ENCODE measurements around the gene IFT172.

IFT172 gene

DNA sequence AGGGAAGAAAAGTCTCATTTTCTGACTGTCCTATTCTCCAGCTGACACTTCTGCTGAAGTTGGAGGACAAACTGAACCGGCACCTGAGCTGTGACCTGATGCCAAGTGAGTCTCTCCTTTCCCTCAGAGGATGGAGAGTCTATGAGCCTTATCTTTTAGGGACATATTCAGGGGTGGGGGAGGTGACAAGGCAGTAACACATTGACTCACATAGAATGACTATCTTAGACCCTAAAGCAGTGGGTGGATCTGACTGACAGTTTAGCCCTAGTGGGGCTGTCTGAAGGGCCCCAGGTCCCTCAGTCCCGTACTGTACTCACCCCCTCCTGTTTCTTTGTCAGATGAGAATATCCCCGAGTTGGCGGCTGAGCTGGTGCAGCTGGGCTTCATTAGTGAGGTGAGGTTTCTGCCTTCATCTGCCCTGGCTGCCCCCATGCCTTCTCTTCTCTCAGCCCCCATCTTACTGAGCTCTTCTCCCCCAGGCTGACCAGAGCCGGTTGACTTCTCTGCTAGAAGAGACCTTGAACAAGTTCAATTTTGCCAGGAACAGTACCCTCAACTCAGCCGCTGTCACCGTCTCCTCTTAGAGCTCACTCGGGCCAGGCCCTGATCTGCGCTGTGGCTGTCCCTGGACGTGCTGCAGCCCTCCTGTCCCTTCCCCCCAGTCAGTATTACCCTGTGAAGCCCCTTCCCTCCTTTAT, 48.2 kb downstream of the IFT172 start:
- Histone ChIP-seq H2BK15ac (ENCODE audit: low read length) (no peak overlapping the region), H3K9me3 (replicated peaks in 1 of 2; ENCODE audit: control insufficient read depth in 2 of 2, insufficient read depth in 1 of 2, low read depth in 1 of 2, low read length in 2 of 2) (peaks cover 0 to 2% of the 10 kb centered on the region in 2 donors), H3K14ac (ENCODE audit: low read length) (no peak overlapping the region), H3K18ac (ENCODE audit: low read length) (no peak overlapping the region), H3K23ac (ENCODE audit: low read depth, low read length, poor library complexity) (peak overlapping the region; percentile 89), H2AK5ac (ENCODE audit: low read depth, low read length) (no peak overlapping the region), H3K27ac (replicated peaks; ENCODE audit: low read length) (no peak overlapping the region), H2BK120ac (ENCODE audit: low read depth, low read length) (no peak overlapping the region), H4K8ac (ENCODE audit: low read depth, low read length) (no peak overlapping the region), H2AFZ (ENCODE audit: low read length) (no peak overlapping the region), H3K79me1 (ENCODE audit: low read depth, low read length) (peaks cover 2% of the 10 kb centered on the region), H4K91ac (ENCODE audit: low read depth, low read length, poor library complexity) (no peak overlapping the region), H3K4ac (ENCODE audit: low read length) (no peak overlapping the region), H3K4me1 (ENCODE audit: control insufficient read depth in 2 of 2, insufficient read depth in 1 of 2, low read depth in 1 of 2, low read length in 2 of 2) (peaks cover 0 to 7% of the 10 kb centered on the region in 2 donors), H3K4me3 (ENCODE audit: low read length in 2 of 2) (no peak overlapping the region), H3K9ac (ENCODE audit: low read depth, low read length, poor library complexity) (no peak overlapping the region), H3K27me3 (ENCODE audit: control insufficient read depth in 3 of 3, insufficient read depth in 3 of 3, low read depth in 1 of 3, low read length in 3 of 3) (no peaks in the 10 kb centered on the region), H2BK12ac (ENCODE audit: low read length) (no peak overlapping the region), H3K4me2 (ENCODE audit: insufficient read depth, low read length, poor library complexity, severe bottlenecking) (peak overlapping the region; percentile 91), H3K36me3 (replicated peaks in 1 of 2; ENCODE audit: control insufficient read depth in 2 of 2, insufficient read depth in 2 of 2, low read length in 2 of 2) (peaks cover 32 to 88% of the 10 kb centered on the region in 2 donors), H2BK5ac (ENCODE audit: low read length) (no peak overlapping the region)
- no CpG with 5 or more reads among the region's 10 CpGs for WGBS, 2 donors (ENCODE audit: extremely low coverage in 2 of 2, insufficient read length in 2 of 2, insufficient replicate concordance in 1 of 2)
- no peak for DNase-seq (ENCODE audit: low spot score)

DNA sequence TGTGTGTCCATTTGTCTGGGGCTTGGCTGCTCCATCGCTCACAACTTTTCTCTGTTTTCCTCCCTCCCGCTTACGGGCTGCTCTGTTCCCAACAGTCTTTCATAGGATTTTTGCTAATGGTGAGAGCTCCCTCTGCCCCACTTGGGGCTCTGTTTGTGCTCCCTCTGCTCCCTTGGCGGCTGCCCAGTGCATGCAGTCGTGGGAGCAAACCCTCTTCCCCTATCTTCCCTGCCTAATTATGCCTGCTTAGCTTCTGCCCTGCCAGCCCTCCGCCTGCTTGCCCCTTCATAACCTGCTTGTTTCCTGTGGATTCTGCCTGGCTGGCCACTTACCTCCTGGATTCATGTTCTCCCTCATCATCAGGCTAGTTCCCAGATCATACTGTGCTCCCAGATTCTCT, 53.9 kb downstream of the IFT172 start:
- Histone ChIP-seq H3K4ac (ENCODE audit: low read length) (no peak overlapping the region), H3K79me1 (ENCODE audit: low read depth, low read length) (no peaks in the 10 kb centered on the region), H3K4me1 (ENCODE audit: control insufficient read depth in 2 of 2, insufficient read depth in 1 of 2, low read depth in 1 of 2, low read length in 2 of 2) (no peaks in the 10 kb centered on the region), H2BK5ac (ENCODE audit: low read length) (no peak overlapping the region), H2BK120ac (ENCODE audit: low read depth, low read length) (no peak overlapping the region), H3K23ac (ENCODE audit: low read depth, low read length, poor library complexity) (no peak overlapping the region), H3K9ac (ENCODE audit: low read depth, low read length, poor library complexity) (no peak overlapping the region), H2AFZ (ENCODE audit: low read length) (no peak overlapping the region), H3K14ac (ENCODE audit: low read length) (no peak overlapping the region), H3K9me3 (replicated peaks in 1 of 2; ENCODE audit: control insufficient read depth in 2 of 2, insufficient read depth in 1 of 2, low read depth in 1 of 2, low read length in 2 of 2) (no peaks in the 10 kb centered on the region), H3K4me3 (ENCODE audit: low read length in 2 of 2) (no peak overlapping the region), H2AK5ac (ENCODE audit: low read depth, low read length) (no peak overlapping the region), H3K36me3 (replicated peaks in 1 of 2; ENCODE audit: control insufficient read depth in 2 of 2, insufficient read depth in 2 of 2, low read length in 2 of 2) (peaks cover 48 to 88% of the 10 kb centered on the region in 2 donors), H3K18ac (ENCODE audit: low read length) (no peak overlapping the region), H3K27me3 (ENCODE audit: control insufficient read depth in 3 of 3, insufficient read depth in 3 of 3, low read depth in 1 of 3, low read length in 3 of 3) (no peaks in the 10 kb centered on the region), H4K8ac (ENCODE audit: low read depth, low read length) (no peak overlapping the region), H4K91ac (ENCODE audit: low read depth, low read length, poor library complexity) (no peak overlapping the region), H2BK15ac (ENCODE audit: low read length) (no peak overlapping the region), H3K27ac (replicated peaks; ENCODE audit: low read length) (no peak overlapping the region), H2BK12ac (ENCODE audit: low read length) (no peak overlapping the region), H3K4me2 (ENCODE audit: insufficient read depth, low read length, poor library complexity, severe bottlenecking) (no peak overlapping the region)
- no peak for DNase-seq (ENCODE audit: low spot score)
- no CpG with 5 or more reads among the region's 6 CpGs for WGBS, 2 donors (ENCODE audit: extremely low coverage in 2 of 2, insufficient read length in 2 of 2, insufficient replicate concordance in 1 of 2)

DNA sequence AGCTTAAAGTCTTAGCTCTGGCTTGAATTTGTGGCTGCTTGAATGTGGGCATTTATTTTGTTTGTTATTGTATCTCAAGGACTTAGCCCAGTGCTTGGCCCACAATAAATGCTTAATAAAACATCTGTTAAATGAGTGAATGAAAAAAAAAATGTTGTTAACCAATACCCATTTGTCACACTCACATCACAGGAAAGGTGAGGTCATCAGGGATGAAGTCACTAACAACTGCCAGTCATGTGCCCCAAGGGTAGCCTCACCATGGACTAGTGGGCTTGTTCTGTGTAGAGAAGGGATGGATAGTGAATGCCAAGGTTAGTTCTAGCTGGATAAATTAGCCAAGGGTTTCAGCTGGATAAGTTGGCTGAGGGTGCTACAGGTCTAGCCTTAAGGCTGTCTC, 58.1 kb downstream of the IFT172 start:
- no peak overlapping the region for H2BK5ac ChIP-seq (ENCODE audit: low read length)
- no peak overlapping the region for H2AFZ ChIP-seq (ENCODE audit: low read length)
- no peak overlapping the region for H2AK5ac ChIP-seq (ENCODE audit: low read depth, low read length)
- peak overlapping the region; percentile 52 for H4K8ac ChIP-seq (ENCODE audit: low read depth, low read length)
- H3K27ac ChIP-seq (replicated peaks; ENCODE audit: low read length) = no peak overlapping the region
- H3K9me3 ChIP-seq (replicated peaks in 1 of 2; ENCODE audit: control insufficient read depth in 2 of 2, insufficient read depth in 1 of 2, low read depth in 1 of 2, low read length in 2 of 2) = no peaks in the 10 kb centered on the region
- no peak overlapping the region for H3K9ac ChIP-seq (ENCODE audit: low read depth, low read length, poor library complexity)
- H3K4ac ChIP-seq (ENCODE audit: low read length) = no peak overlapping the region
- no peak overlapping the region for H2BK120ac ChIP-seq (ENCODE audit: low read depth, low read length)
- no peak overlapping the region for H3K14ac ChIP-seq (ENCODE audit: low read length)
- H3K4me3 ChIP-seq (ENCODE audit: low read length in 2 of 2) = no peak overlapping the region
- H3K4me2 ChIP-seq (ENCODE audit: insufficient read depth, low read length, poor library complexity, severe bottlenecking) = no peak overlapping the region
- DNase-seq (ENCODE audit: low spot score) = no peak
- no peak overlapping the region for H3K23ac ChIP-seq (ENCODE audit: low read depth, low read length, poor library complexity)
- no peaks in the 10 kb centered on the region for H3K27me3 ChIP-seq (ENCODE audit: control insufficient read depth in 3 of 3, insufficient read depth in 3 of 3, low read depth in 1 of 3, low read length in 3 of 3)
- peaks cover 28 to 52% of the 10 kb centered on the region in 2 donors for H3K36me3 ChIP-seq (replicated peaks in 1 of 2; ENCODE audit: control insufficient read depth in 2 of 2, insufficient read depth in 2 of 2, low read length in 2 of 2)
- no peak overlapping the region for H3K18ac ChIP-seq (ENCODE audit: low read length)
- H2BK12ac ChIP-seq (ENCODE audit: low read length) = no peak overlapping the region
- no peak overlapping the region for H2BK15ac ChIP-seq (ENCODE audit: low read length)
- H4K91ac ChIP-seq (ENCODE audit: low read depth, low read length, poor library complexity) = no peak overlapping the region
- no peaks in the 10 kb centered on the region for H3K79me1 ChIP-seq (ENCODE audit: low read depth, low read length)
- peaks cover 2 to 3% of the 10 kb centered on the region in 2 donors for H3K4me1 ChIP-seq (ENCODE audit: control insufficient read depth in 2 of 2, insufficient read depth in 1 of 2, low read depth in 1 of 2, low read length in 2 of 2)

DNA sequence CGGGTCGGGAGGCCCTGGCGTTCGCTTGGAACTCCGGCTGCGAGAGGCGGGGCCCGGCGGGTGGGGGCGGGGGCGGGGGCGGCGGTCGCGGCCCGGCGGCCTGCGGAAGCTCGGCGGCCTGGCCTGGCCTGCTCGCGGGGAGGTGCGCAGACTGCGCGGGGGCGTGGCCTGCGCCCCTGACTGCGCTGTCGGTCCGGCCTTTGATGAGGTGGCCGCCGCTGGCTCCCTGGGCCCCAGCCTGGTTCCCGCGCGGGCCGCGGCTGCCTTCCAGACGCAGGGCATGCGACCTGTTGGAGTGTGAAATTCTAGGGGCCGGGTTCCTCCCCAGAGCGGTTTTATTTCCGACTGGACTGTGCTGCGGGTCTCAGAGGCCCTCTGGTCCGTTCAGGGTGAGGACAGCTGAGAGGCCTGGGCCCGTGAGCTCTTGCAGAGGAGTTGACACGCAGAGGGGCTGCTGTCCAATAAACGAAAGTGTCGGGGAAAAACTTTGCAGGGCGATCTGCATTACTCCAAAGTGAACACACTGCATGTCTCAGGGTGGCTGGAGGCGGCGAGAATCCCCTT, 60.5 kb downstream of the IFT172 start:
- Histone ChIP-seq H3K27me3 (ENCODE audit: control insufficient read depth in 3 of 3, insufficient read depth in 3 of 3, low read depth in 1 of 3, low read length in 3 of 3) (no peaks in the 10 kb centered on the region), H3K4me2 (ENCODE audit: insufficient read depth, low read length, poor library complexity, severe bottlenecking) (peak overlapping the region; percentile 71), H3K4ac (ENCODE audit: low read length) (no peak overlapping the region), H3K79me1 (ENCODE audit: low read depth, low read length) (no peaks in the 10 kb centered on the region), H3K27ac (replicated peaks; ENCODE audit: low read length) (peak overlapping the region; percentile 94), H3K36me3 (replicated peaks in 1 of 2; ENCODE audit: control insufficient read depth in 2 of 2, insufficient read depth in 2 of 2, low read length in 2 of 2) (peaks cover 9 to 29% of the 10 kb centered on the region in 2 donors), H3K4me1 (ENCODE audit: control insufficient read depth in 2 of 2, insufficient read depth in 1 of 2, low read depth in 1 of 2, low read length in 2 of 2) (peaks cover 2 to 3% of the 10 kb centered on the region in 2 donors), H2BK120ac (ENCODE audit: low read depth, low read length) (no peak overlapping the region), H2BK12ac (ENCODE audit: low read length) (no peak overlapping the region), H3K9me3 (replicated peaks in 1 of 2; ENCODE audit: control insufficient read depth in 2 of 2, insufficient read depth in 1 of 2, low read depth in 1 of 2, low read length in 2 of 2) (no peaks in the 10 kb centered on the region), H3K14ac (ENCODE audit: low read length) (peak overlapping the region; percentile 75), H4K91ac (ENCODE audit: low read depth, low read length, poor library complexity) (no peak overlapping the region), H3K4me3 (ENCODE audit: low read length in 2 of 2) (peak overlapping the region; percentile 98), H3K9ac (ENCODE audit: low read depth, low read length, poor library complexity) (peak overlapping the region; percentile 87), H4K8ac (ENCODE audit: low read depth, low read length) (no peak overlapping the region), H3K18ac (ENCODE audit: low read length) (peak overlapping the region; percentile 99), H2BK15ac (ENCODE audit: low read length) (no peak overlapping the region), H2BK5ac (ENCODE audit: low read length) (peak overlapping the region; percentile 91), H3K23ac (ENCODE audit: low read depth, low read length, poor library complexity) (peak overlapping the region; percentile 96), H2AFZ (ENCODE audit: low read length) (peak overlapping the region; percentile 93), H2AK5ac (ENCODE audit: low read depth, low read length) (no peak overlapping the region)
- peak; percentile 79 for DNase-seq (ENCODE audit: low spot score)
- WGBS, 2 donors (ENCODE audit: extremely low coverage in 2 of 2, insufficient read length in 2 of 2, insufficient replicate concordance in 1 of 2) = no CpG with 5 or more reads among the region's 51 CpGs

All from neuronal stem cell (in vitro differentiated cells).